Parietal lobe (tissue), 2 donors: ENCODE measurements around the gene CAMTA2. TPM values are rescaled to one million over a fixed set of nuclear protein-coding genes. Genes with fewer than 3 reads are reported as not detected.

Experiments
- small RNA-seq: library from RNA; depleted of rRNA; stranded (forward); fragments of <200 nt; gene quantifications from one replicate; pipeline ENCODE3, GENCODE V24; 2014; ENCODE audit warnings: low replicate concordance
- total RNA-seq: library from RNA; depleted of rRNA; stranded (reverse); fragments of >200 nt; gene quantifications from one replicate; pipeline ENCODE4 v1.2.3, GENCODE V29; 2014

Gene CAMTA2, protein sequence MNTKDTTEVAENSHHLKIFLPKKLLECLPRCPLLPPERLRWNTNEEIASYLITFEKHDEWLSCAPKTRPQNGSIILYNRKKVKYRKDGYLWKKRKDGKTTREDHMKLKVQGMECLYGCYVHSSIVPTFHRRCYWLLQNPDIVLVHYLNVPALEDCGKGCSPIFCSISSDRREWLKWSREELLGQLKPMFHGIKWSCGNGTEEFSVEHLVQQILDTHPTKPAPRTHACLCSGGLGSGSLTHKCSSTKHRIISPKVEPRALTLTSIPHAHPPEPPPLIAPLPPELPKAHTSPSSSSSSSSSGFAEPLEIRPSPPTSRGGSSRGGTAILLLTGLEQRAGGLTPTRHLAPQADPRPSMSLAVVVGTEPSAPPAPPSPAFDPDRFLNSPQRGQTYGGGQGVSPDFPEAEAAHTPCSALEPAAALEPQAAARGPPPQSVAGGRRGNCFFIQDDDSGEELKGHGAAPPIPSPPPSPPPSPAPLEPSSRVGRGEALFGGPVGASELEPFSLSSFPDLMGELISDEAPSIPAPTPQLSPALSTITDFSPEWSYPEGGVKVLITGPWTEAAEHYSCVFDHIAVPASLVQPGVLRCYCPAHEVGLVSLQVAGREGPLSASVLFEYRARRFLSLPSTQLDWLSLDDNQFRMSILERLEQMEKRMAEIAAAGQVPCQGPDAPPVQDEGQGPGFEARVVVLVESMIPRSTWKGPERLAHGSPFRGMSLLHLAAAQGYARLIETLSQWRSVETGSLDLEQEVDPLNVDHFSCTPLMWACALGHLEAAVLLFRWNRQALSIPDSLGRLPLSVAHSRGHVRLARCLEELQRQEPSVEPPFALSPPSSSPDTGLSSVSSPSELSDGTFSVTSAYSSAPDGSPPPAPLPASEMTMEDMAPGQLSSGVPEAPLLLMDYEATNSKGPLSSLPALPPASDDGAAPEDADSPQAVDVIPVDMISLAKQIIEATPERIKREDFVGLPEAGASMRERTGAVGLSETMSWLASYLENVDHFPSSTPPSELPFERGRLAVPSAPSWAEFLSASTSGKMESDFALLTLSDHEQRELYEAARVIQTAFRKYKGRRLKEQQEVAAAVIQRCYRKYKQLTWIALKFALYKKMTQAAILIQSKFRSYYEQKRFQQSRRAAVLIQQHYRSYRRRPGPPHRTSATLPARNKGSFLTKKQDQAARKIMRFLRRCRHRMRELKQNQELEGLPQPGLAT
- 22.5 TPM for total RNA-seq

GRCh38 chr17:4986951-4987766 is at the start of gene CAMTA2:
CAMTA2 (minus strand) TSS chr17:4987675; CDS start chr17:4986222, 1,453 bp downstream.

GRCh38 chr17:5035315-5035714 is 47.8 kb upstream of the CAMTA2 start, which contains the start of gene SLC52A1:
SLC52A1 (minus strand) TSS chr17:5035426; CDS start chr17:5034606, 820 bp downstream.

DNA sequence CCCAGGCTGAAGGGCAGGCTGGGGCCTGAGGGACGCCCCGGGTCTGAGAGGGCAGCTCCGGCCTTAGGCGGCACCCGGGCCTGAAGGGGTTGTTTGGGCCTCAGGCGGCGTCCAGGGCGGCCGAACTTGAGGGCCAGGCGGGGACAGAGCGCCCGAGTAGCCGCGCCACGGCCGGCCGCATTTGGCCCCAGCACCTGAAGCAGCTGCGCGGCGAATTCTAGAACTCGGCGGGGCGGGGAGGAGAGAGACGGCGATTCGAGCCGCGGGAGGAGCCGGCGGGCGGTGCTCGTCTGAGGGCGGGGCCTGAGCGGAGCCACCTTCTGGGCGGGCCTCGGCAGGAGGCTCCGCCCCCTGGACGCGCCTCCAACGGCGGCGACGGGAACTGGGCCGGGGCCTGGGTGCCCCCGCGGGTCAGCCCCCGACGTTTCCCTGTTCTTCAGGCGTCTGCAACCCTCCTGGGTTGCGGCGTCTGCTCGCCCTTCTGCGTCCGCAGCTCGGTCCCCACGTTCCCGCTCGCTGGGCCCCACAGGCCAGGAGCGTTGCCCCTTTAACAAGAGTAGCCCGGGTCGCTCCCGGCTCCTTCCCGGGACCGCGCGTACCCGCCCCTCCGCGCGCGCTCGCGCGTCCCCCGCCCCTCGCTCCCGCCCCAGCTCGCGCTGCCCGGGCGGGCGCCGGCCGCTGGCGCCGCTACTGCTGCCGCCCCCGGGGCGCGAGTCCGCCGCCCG is 10.0 kb upstream of the CAMTA2 start, which contains the start of the genes INCA1 and KIF1C:
INCA1 (minus strand) TSS at position 221 of the 725 bp plus-strand sequence. CDS start 3,085 bp downstream, outside the sequence.
KIF1C (plus strand) TSS at position 649 of the 725 bp plus-strand sequence. CDS start 2,297 bp downstream, outside the sequence.

DNA sequence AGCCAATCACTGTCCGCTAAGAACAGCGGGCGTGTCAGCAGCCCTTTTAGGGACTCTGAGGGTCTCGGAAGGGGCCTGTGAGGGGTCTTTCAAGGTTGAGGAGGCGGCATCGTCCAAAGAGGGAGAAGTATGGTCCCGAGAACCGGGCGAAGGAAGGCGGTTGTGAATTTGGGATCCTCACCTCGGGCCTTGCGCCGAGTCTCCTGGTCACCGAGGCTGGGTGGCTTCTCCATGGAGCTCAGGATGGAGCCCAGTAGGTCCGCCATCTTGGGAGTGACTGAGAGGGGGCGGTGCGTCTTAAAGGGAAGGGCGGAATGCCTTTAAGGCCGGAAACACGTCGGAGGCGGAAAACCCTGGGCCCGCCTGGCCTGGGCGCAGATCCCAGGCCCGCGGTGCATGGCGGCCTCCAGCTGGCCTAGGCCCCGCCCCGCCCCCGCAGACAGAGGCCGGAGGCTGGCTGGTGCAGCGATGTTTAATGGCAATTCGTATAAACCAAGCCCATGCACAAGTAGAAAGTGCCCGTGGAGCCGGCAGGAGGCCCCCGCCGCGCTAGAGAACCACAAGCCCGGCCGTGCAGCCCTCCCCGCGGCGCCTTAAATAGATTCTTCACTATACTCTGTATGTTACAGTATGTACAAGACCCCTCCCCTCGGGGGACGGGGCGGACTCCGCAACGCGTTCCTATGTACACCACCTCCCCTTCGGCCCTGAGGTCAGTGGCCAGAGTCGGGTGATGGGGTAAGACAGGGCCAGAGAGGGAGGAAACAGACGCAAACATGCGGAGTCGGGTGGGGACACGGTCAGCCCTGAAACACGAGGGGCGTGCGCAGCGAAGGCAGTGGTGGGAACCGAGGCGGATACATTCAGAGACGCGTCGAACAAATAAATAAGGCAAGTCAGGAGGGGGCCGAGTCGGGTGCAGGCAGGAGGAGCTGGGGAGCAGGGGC is 19.7 kb downstream of the CAMTA2 start, which contains the start of gene SPAG7:
SPAG7 (minus strand) TSS at position 279 of the 947 bp plus-strand sequence; CDS start at position 266, 13 bp downstream.

DNA sequence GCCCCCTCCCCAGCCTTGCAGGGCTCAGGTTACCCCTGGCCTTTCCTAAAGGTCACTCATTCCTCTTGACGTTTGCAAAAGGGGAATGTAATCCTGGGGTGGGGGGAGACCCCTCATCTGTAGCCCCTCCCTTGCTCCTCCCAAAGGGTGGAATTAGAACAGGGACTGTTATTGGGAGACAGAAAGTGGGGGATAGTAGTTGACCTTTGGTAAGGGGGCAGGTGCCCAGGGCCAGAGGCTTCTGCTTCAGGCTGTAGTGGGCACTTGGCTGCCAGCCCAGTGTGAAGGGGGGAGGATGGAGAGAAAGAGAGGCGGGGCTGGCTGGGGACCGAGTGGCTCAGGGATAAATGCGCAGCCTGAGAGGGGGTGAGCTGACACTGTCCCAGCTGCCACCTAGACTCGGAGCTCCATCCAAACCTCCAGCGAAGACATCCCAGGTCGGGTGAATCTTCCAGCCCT is 36.7 kb downstream of the CAMTA2 start, which contains the start of gene ENO3:
ENO3 (plus strand) TSS at position 374 of the 459 bp plus-strand sequence. CDS start 711 bp downstream, outside the sequence.

DNA sequence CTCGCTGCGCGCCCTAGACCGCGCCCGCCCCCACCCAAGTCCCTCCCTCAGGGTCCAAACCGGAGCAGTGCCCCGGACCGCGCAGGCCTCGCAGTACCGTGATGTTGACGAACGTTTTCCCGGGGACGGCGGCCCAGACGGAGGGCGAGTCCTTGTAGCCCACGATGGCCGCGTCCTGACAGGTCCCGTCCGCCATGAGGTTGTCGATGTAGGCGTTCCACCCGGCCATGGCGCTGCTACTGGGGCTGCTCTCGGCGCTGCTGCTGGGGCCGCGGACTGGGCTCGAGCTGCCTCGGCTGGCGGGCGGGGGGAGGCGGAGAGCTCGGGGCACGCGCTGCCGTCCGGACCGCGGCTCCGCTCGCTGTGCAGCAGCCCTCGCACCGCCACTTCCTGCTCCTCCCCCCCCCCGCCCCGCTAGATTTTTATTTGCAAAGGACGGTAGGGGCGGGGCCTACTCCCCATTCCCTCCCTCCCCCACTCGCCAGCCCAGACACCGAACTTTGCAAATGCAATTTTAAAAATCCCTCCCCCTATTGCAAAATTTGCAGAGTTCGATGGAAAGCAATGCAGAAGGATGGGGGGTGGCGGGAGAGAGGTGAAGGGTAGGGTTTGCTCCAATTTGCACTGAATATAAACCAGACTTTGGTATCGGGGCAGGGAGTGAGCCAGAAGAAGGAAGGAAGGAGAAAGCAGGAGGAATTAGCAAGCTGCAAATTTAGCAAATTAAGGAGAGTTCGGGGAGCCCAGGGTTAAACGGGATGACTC is 39.1 kb downstream of the CAMTA2 start, which contains the start of gene PFN1:
PFN1 (minus strand) TSS at position 365 of the 765 bp plus-strand sequence; CDS start at position 229, 136 bp downstream.

DNA sequence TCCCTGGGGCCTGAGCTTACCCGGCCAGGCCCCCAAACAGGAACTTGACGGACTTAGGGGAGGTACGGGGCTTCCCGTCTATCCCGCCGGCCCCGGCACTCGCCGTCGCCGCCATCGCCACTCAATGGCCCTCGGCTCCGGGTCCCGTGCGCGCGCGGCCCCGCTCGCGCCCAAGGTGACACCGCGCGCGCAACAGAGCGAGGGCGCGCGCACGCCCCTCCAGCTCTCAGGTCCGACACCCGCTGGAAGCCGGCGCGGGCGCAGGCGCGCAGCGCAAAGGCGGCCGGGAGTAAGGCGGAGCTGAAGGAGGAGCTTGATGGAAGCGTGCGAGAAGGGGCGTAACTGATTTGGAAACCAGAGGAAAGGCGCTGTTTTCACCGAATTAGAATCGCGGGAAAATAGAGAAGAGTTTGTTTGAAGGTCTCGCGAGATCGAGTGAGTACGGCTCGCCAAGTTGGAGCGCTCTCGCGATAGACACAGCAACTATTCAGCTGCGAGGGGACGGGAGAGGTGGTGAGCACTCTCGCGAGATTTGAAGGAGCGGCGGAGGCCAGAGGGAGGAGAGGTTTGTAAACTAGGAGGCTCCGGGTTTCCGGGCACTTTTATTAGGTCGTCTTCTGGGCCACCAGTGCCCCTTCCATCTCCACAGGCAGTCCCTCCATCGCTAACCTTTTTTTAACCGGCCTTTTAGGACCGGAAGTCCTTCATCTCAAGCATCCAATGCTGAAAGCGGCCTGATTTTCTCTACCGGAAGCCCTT is 47.5 kb downstream of the CAMTA2 start, which contains the start of the genes RNF167 and SLC25A11:
RNF167 (plus strand) TSS at position 473 of the 759 bp plus-strand sequence. CDS start 642 bp downstream, outside the sequence.
SLC25A11 (minus strand) TSS at position 251 of the 759 bp plus-strand sequence; CDS start at position 115, 136 bp downstream.

DNA sequence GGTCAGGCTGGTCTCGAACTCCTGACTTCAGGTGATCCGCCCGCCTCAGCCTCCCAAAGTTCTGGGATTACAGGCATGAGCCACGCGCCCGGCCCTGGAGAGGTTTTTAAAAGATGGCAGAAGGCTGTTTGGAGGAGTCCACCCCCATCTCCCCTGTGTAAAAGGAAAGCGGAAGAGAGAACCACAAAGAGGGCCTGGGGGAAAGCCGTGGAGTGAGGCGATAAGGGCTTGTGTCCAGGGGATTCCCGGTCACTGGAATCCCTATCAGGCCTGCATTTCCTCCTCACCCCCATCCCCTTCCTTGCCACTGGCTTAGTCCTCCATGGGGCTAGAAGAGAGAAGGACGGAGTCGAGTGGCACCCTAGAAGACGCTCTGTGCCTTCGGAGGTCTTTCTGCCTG is 55.5 kb downstream of the CAMTA2 start, which contains the start of gene GP1BA:
GP1BA (plus strand) TSS at position 315 of the 400 bp plus-strand sequence. CDS start 328 bp downstream, outside the sequence.

Small RNA genes lying within 50 kb of the gene (small RNA-seq; reads per million reads assigned to genes)
- gene MIR6864 (not detected), gene MIR6865 (not detected)

Other genes starting within 250 kb of the CAMTA2 start
- gene ZMYND15, start 247.8 kb downstream of the CAMTA2 start, total RNA-seq = not detected
- gene CXCL16, start 247.7 kb downstream of the CAMTA2 start, total RNA-seq = 0.63 TPM
- not detected for gene TM4SF5, start 215.8 kb downstream of the CAMTA2 start, total RNA-seq
- not detected for gene VMO1, start 201.3 kb downstream of the CAMTA2 start, total RNA-seq
- gene GLTPD2, start 198.7 kb downstream of the CAMTA2 start, total RNA-seq = not detected
- gene PSMB6, start 191.5 kb downstream of the CAMTA2 start, total RNA-seq = 56.7 TPM
- 28.5 TPM for gene PLD2, start 180.5 kb downstream of the CAMTA2 start, total RNA-seq
- gene MINK1, start 154.3 kb downstream of the CAMTA2 start, total RNA-seq = 52.3 TPM
- 3.8 TPM for gene C17orf107, start 88.1 kb downstream of the CAMTA2 start, total RNA-seq
- 0.94 TPM for gene CHRNE, start 84.6 kb downstream of the CAMTA2 start, total RNA-seq
- gene GP1BA, start 55.4 kb downstream of the CAMTA2 start, total RNA-seq = not detected
- 48.8 TPM for gene SLC25A11, start 47.6 kb downstream of the CAMTA2 start, total RNA-seq
- 14.1 TPM for gene RNF167, start 47.4 kb downstream of the CAMTA2 start, total RNA-seq
- 62.9 TPM for gene PFN1, start 39.1 kb downstream of the CAMTA2 start, total RNA-seq
- gene ENO3, start 36.6 kb downstream of the CAMTA2 start, total RNA-seq = 1.6 TPM
- 25.4 TPM for gene SPAG7, start 19.9 kb downstream of the CAMTA2 start, total RNA-seq
- gene INCA1, start 9.8 kb upstream of the CAMTA2 start, total RNA-seq = not detected
- gene KIF1C, start 10.3 kb upstream of the CAMTA2 start, total RNA-seq = 21.3 TPM
- not detected for gene SLC52A1, start 47.8 kb upstream of the CAMTA2 start, total RNA-seq
- 13.5 TPM for gene ZFP3, start 90.8 kb upstream of the CAMTA2 start, total RNA-seq
- gene ZNF232, start 124.2 kb upstream of the CAMTA2 start, total RNA-seq = 22.8 TPM
- gene USP6, start 128.4 kb upstream of the CAMTA2 start, total RNA-seq = under 0.01 TPM
- gene ZNF594, start 204.2 kb upstream of the CAMTA2 start, total RNA-seq = 53.8 TPM
- gene SCIMP, start 247.2 kb upstream of the CAMTA2 start, total RNA-seq = not detected